NOMO-1 treated with DMSO at 0.1 percent for 48 hours (cell line): ENCODE results near the gene TBCA.

ENCODE experiments used
- DNase-seq: peaks from one replicate; lab custom pipeline; 2025; ENCODE audit not compliant: unreplicated experiment; lab: John Stamatoyannopoulos, UW

Gene TBCA, protein sequence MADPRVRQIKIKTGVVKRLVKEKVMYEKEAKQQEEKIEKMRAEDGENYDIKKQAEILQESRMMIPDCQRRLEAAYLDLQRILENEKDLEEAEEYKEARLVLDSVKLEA

GRCh38 chr5:77775790-77776553 is at the start of gene TBCA:
TSS of gene TBCA (minus strand) at chr5:77776339. CDS start at chr5:77776257, 82 bp downstream.
- DNase-seq: peak; percentile 90

DNA sequence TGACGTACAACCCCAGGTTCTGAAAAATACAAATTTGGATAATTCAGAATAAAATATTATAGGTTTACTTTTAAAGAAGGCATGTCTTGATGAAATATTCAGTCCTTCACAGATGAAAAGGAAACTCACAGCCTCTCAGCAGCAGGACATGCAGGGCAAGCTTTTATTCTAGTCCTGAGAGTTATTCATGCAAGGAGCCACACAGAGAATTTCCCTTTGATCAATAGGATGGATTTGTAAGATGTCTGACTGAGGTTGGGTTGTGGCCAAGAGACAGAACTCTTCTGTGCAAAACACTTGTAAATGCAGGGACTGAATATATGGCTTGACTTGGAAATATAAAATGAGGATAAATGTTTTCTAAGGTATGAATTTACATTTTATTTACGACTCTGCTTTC is 48.8 kb upstream of the TBCA start:
- DNase-seq: no peak

GRCh38 chr5:77816686-77817085 is 40.5 kb upstream of the TBCA start:
- no peak for DNase-seq

GRCh38 chr5:77812926-77813589 is 36.9 kb upstream of the TBCA start:
- DNase-seq: no peak

- no peak for DNase-seq
These were observed 30.2 kb upstream of the TBCA start for GRCh38 chr5:77806213-77806843.

DNA sequence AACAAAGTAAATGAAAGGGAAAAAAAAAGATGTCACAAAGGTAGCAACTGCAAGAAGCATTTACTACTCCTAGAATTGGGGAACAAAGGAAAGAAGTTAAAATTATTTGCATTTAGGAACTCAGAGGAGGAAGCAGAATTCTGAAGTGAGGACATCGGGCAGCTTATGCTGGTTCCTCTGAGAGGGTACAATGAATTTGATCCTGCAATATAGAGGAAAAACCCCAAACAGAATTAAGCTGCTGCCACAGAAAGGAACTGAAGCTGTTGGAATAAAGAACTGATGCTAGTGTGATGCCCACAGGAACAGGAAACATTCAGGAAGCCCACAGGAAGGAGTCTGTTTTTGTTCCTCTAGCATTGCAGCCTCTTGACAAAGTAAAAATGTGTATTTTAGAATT is 22.3 kb upstream of the TBCA start:
- peak; percentile 45 for DNase-seq

DNA sequence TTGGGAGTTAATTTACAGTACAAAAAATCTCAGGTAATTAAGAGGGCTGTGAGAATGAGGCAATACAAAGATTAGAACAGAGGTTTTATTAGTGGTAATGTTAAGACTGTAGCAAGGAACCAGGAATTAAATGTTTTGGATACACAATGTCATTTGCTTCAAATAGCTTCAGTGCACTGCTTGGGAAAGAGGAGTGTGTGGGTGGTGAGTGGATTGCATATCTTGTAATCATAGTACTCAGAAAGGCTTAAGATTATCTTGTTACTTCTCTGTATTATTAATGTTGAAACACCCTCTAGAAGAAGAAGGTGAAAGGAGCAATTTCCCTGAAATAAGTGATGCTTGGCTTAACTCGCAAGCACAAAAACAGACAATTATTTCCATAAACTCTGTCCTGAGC is 21.0 kb upstream of the TBCA start:
- no peak for DNase-seq

- no peak for DNase-seq
These were observed 19.7 kb upstream of the TBCA start for GRCh38 chr5:77795846-77796245.

- DNase-seq: no peak
These were observed 19.1 kb upstream of the TBCA start for GRCh38 chr5:77795268-77795667.

- no peak for DNase-seq
These were observed 15.8 kb upstream of the TBCA start for GRCh38 chr5:77791926-77792325.

GRCh38 chr5:77791356-77791755 is 15.2 kb upstream of the TBCA start:
- no peak for DNase-seq

DNA sequence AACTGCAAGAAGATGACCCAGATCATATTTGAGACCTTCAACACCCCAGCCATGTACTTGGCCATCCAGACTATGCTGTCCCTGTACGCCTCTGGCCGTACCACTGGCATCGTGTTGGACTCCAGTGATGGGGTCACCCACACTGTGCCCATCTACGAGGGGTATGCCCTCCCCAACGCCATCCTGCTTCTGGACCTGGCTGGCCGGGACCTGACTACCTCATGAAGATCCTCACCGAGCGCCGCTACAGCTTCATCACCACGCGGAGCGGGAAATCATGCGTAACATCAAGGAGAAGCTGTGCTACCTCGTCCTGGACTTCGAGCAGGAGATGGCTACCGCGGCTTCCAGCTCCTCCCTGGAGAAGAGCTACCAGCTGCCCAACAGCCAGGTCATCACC is 9.1 kb upstream of the TBCA start:
- no peak for DNase-seq

DNA sequence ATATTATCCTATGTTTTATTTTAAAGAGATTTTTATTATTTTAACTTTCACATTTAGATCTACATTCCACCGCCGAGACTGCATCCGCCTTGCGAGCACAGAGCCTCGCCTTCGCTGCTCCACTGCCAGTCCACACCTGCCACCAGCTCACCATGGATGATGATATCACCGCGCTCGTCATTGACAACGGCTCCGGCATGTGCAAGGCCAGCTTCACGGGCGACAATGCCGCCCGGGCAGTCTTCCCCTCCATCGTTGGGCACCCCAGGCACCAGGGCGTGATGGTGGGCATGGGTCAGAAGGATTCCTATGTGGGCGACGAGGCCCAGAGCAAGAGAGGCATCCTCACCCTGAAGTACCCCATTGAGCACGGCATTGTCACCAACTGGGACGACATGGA is 8.6 kb upstream of the TBCA start:
- no peak for DNase-seq

DNA sequence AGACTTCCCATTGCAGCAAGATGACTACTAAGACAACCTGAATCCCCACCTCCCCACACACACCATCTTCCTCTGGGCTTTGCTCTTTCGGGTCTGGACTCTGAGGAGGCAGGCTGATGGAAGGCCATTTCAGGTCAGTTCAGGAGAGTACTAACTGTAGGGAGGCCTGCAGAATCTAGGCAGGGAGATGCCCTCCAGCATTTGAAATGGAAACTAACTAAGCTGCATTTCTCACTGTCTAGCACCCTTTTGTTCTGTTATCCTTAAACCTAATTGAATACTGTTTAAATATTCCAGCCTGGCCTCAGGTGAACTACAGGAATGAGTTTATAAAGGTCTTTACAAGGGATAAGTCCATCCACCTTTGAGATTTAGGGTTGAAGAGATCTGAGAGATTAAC is 4.9 kb upstream of the TBCA start:
- DNase-seq: no peak

DNA sequence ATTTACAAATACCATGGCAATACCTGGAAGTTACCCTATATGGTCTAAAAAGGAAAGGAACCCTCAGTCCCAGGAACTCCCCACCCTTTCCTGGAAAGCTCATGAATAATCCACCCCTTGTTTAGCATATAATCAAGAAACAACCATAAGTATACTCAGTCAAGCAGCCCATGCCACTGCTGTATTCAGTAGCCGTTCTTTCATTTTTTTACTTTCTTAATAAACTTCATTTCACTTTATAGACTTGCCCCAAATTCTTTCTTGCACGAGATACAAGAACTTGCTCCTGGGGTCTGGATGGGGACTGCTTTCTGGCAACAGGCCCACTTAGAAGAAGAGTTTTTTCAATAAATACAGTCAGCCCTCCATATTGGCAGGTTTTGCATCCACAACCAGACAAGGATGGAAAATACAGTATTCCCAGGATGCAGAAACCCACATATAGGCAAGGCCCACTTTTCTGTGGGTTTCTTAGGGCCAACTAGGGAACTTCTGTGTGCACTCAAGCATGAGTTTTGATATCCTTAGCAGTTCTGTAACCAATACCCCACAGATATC is 2.8 kb upstream of the TBCA start:
- DNase-seq: no peak

DNA sequence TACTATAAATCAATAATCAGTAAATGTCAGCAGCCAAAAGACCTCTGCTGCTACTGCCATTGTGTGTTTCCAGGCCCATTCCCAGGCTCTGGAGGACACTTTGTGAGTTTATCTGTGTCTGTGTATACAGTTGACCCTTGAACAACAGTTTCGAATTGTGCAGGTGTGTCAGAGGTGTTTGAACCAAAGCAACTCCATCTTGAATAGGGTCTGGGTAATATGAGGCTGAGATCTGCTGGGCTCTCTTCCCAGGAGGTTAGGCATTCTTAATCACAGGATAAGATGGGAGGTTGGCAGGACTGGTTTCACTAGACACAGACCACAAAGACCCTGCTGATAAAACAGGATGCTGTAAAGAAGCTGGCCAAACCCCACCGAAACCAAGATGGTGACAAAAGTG is 2.3 kb upstream of the TBCA start:
- DNase-seq: no peak

DNA sequence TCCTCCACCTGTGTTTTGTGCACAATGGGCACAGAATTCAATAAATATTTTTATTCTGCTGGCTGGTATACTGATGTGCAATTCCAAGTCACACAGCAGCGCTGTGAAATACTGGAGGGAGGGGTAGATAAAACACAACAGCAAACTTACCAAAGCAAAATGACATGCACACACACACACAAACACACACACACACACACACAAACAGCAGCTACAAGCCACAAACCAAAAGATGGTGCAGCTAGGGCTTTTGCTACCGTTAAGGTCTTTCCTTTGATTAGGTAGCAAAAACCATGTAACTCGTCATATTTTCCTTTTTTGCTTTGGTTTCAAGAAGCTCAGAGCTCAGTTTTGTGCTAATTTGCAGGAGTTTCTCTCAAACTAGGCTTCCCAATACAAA is 1.8 kb upstream of the TBCA start:
- no peak for DNase-seq

DNA sequence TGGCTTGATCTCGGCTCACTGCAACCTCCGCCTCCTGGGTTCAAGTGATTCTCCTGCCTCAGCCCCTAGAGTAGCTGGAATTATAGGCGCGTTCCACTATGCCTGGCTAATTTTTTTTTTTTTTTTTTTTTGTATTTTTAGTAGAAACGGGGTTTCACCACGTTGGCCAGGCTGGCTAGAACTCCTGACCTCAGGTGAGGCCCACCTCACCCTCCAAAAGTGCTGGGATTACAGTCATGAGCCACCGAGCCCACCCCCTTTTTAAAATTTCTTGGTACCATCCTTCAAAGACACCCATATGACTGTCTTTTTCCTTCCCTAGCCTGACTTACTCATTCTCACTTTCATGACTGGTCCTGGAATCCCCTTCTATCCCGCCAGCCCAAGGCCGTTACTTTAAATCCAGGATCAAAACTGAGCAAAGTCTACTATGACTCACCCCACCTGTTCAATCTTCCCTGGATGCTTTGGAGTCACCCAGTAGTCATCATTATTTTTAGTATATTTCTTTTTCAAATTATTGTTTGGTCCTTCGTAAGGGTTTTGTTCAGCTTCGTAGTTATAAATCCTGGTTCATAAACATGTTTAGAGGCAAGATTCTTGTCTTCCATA is 1.2 kb upstream of the TBCA start:
- no peak for DNase-seq

GRCh38 chr5:77776554-77777206 is 541 bp upstream of the TBCA start:
- no peak for DNase-seq

- no peak for DNase-seq
These were observed 954 bp downstream of the TBCA start for GRCh38 chr5:77774981-77775789.
